Activated CD8-positive, alpha-beta T cell treated with anti-CD3 and anti-CD28 coated beads for 36 hours (primary cell): ENCODE results near the gene ARHGAP22. TPM values are rescaled to one million over a fixed set of nuclear protein-coding genes. Genes with fewer than 3 reads are reported as not detected.

Source experiments
- ATAC-seq: fragments of 200-7000 bp; cut with Tn5 transposase; one replicate; pipeline ENCODE4 v1.10.0; 2021; ENCODE audit warnings: mild to moderate bottlenecking, moderate library complexity
- CTCF ChIA-PET: fragments of 350-600 bp; sonication (Branson Sonifier 250); formaldehyde crosslinking; loops from one replicate; lab custom pipeline; 2021; ENCODE audit warnings: antibody characterized with exemption; lab: Charles Lee
- POLR2A ChIA-PET: fragments of 350-600 bp; sonication (Branson Sonifier 250); formaldehyde crosslinking; loops from one replicate; lab custom pipeline; 2021; ENCODE audit warnings: antibody characterized with exemption; lab: Charles Lee
- DNase-seq: peaks from one replicate; pipeline ENCODE4 v3.0.0-alpha.2; 2020
- H3K27ac Mint-ChIP-seq: one replicate; pipeline ENCODE4 v1.8.0; 2021; ENCODE audit warnings: mild to moderate bottlenecking, mixed read lengths
- H3K27me3 Mint-ChIP-seq: one replicate; pipeline ENCODE4 v1.8.0; 2021; ENCODE audit warnings: mixed read lengths
- H3K36me3 Mint-ChIP-seq: one replicate; pipeline ENCODE4 v1.8.0; 2021; ENCODE audit warnings: low read depth, mixed read lengths
- H3K4me1 Mint-ChIP-seq: one replicate; pipeline ENCODE4 v1.8.0; 2021; ENCODE audit warnings: low read depth, mixed read lengths
- H3K4me3 Mint-ChIP-seq: one replicate; pipeline ENCODE4 v1.8.0; 2021; ENCODE audit warnings: mild to moderate bottlenecking, moderate library complexity, mixed read lengths
- H3K9me3 Mint-ChIP-seq: one replicate; pipeline ENCODE4 v1.8.0; 2021; ENCODE audit warnings: mixed read lengths
- intact Hi-C: fragments of 100-400 bp; cut with micrococcal nuclease; formaldehyde crosslinking; loops from one replicate; pipeline ENCODE4 v1.10.0; 2022
- total RNA-seq, 2 experiments: library from RNA; stranded (reverse); gene quantifications; one replicate each; pipeline ENCODE4 v1.2.3, GENCODE V29; 2021
- TF ChIP-seq, protein P1 (sequence below): fragments of 200-600 bp; IDR thresholded peaks from one replicate; pipeline ENCODE4 v1.8.0; 2022; ENCODE audit warnings: antibody characterized with exemption, mild to moderate bottlenecking

The ARHGAP22 gene
- total RNA-seq, 2 experiments from 2014 or later = not detected

DNA sequence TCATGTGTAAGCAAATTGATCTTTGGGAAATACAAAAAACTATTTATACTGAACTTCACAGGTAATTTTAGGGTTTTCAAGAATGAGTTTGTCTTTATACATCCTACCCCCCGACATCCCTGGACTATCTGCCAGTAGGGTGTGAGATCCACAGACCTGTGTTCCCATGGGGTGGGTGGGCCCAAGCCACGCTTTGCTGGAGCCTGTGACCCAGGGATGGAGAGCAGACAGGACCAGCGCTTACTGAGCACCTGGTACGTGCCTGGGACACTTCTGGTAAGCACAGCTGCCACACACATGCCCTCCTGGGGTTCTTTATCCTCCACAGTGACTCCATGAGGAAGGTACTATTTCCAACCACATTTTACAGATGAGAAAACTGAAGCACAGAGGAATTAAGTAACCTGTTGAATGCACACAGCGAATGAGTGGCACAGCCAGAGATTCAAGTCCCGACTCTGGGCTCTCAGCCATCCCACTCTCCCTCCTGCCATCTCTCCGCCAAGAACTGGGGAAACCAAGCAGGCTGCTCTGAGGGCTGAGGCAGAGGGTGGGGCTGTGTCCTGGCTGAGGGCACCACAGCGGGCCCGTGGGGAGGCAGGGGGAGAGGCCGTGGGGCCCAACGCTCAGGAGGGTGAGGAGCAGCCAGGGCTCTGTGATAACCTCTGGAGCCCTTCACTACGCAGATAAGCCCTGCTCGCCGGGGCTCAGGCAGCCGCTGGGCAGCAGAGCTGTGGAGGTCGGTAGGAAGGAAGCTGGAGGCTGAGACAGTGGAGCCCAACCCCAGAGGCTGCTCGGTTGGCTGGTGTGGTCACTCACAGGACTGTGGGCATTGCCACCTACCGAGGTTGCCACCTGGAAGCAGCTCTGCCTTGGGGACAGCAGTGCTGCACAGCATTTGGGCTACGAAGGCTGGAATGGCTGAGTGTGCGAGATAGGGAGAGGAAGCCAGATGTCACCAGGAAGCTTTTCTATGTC, 124.2 kb downstream of the ARHGAP22 start:
- POLR2A ChIA-PET = no interaction called here
- Mint-ChIP-seq H3K4me1 (no peaks in the 10 kb centered on the region), H3K4me3 (no peak overlapping the region), H3K27me3 (peaks cover 4% of the 10 kb centered on the region), H3K36me3 (no peaks in the 10 kb centered on the region), H3K9me3 (no peaks in the 10 kb centered on the region), H3K27ac (no peak overlapping the region)
- ATAC-seq (no peak), DNase-seq (no peak)
- CTCF ChIA-PET = no interaction called here
- intact Hi-C loops = no loop called here
- TF ChIP-seq, protein P1, sequence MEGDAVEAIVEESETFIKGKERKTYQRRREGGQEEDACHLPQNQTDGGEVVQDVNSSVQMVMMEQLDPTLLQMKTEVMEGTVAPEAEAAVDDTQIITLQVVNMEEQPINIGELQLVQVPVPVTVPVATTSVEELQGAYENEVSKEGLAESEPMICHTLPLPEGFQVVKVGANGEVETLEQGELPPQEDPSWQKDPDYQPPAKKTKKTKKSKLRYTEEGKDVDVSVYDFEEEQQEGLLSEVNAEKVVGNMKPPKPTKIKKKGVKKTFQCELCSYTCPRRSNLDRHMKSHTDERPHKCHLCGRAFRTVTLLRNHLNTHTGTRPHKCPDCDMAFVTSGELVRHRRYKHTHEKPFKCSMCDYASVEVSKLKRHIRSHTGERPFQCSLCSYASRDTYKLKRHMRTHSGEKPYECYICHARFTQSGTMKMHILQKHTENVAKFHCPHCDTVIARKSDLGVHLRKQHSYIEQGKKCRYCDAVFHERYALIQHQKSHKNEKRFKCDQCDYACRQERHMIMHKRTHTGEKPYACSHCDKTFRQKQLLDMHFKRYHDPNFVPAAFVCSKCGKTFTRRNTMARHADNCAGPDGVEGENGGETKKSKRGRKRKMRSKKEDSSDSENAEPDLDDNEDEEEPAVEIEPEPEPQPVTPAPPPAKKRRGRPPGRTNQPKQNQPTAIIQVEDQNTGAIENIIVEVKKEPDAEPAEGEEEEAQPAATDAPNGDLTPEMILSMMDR = no peak

DNA sequence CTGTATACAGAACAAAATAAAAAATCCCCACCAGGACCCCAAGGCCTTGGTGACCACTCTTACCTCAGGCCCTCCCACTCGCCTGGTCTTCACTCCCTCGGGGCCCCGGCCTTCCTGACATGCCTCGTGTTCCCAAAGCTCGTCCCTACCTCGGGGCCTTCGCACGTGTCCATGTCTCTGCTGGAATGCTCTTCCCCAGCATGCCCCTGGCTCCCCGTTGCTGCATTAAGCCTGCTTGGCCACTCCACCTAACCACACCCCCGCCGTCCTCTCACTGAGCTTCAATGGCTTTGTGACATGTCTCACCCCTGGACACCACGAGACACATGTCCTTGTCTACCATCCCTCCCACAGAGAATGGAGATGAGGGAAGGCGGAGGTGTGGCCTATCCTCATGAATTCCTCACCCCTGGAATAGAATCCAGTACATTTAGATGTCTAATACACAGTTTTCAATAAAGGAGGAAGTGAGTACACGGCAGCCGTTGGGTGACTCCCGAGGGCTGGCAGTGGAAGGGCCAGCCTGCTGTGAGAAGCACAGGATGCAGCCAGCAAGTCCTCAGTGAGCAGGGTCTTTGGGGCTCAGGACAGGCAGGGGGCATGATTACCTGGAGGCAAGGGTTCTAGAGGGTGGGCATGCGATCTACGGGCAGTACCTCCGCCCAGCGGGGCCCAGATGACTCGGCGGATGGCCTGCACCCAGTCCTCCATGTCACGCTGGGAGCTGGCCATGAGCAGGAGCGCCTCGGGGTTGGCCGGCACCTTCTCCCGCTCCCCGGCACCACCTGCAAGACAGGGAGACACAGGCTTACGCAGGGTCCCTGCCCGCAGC, 125.7 kb downstream of the ARHGAP22 start:
- no peak overlapping the region for H3K27ac Mint-ChIP-seq
- ATAC-seq (no peak), DNase-seq (no peak)
- intact Hi-C loops = no loop called here
- CTCF ChIA-PET = no interaction called here
- no peaks in the 10 kb centered on the region for H3K36me3 Mint-ChIP-seq
- peaks cover 2% of the 10 kb centered on the region for H3K27me3 Mint-ChIP-seq
- H3K4me3 Mint-ChIP-seq = no peak overlapping the region
- H3K9me3 Mint-ChIP-seq = no peaks in the 10 kb centered on the region
- POLR2A ChIA-PET = no interaction called here
- H3K4me1 Mint-ChIP-seq = no peaks in the 10 kb centered on the region
- TF ChIP-seq, protein P1 = no peak

DNA sequence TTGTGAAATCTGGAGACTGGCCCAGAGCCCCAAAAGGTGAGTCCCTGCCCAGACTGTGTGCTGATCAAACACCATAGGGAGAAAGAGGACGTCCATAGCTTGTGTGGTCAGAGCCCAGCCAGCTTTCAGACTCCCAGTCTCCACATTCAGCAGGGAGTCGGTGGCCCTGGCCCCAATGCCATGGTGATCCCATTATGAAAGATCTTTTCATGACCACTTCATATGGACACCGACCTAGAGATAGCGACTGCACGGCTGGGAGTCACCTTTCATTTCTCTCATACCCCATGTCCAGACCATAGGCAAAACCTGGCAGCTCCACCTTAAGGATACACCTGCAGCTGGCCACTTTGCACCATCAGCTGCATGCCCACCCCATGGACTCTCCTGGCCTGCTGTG, 126.4 kb downstream of the ARHGAP22 start:
- ATAC-seq (no peak), DNase-seq (no peak)
- Mint-ChIP-seq H3K4me1 (no peaks in the 10 kb centered on the region), H3K9me3 (no peaks in the 10 kb centered on the region), H3K4me3 (no peak overlapping the region), H3K36me3 (no peaks in the 10 kb centered on the region), H3K27ac (no peak overlapping the region), H3K27me3 (peaks cover 2% of the 10 kb centered on the region)
- ChIA-PET POLR2A (no interaction called here), CTCF (no interaction called here)
- TF ChIP-seq, protein P1 = no peak
- intact Hi-C loops = no loop called here

DNA sequence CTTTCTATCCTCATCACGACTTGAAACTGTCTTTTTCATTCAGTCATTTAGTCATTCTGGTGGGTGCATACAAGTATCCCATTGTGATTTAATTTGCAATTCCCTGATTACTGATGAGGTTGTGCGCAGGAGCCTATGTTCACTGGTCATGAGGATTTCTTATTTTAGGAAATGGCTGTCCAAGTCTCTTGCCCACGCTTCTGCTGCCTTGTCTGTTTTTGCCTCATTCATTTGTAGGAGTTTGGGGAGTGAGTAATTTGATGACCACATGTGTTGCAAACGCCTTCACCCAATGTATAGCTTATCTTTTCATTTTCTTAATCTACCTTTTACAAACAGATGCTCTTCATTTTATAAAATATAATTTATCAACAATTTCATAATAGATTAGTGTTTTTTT, 127.3 kb downstream of the ARHGAP22 start:
- H3K27ac Mint-ChIP-seq = no peak overlapping the region
- H3K4me1 Mint-ChIP-seq = no peaks in the 10 kb centered on the region
- ATAC-seq (no peak), DNase-seq (no peak)
- H3K27me3 Mint-ChIP-seq = no peaks in the 10 kb centered on the region
- intact Hi-C loops = no loop called here
- H3K4me3 Mint-ChIP-seq = no peak overlapping the region
- TF ChIP-seq, protein P1 = no peak
- no peaks in the 10 kb centered on the region for H3K36me3 Mint-ChIP-seq
- POLR2A ChIA-PET = no interaction called here
- CTCF ChIA-PET = no interaction called here
- H3K9me3 Mint-ChIP-seq = no peaks in the 10 kb centered on the region
